Esophagus squamous epithelium (tissue), 4 donors: ENCODE data around the gene DPH6.

Experiments
- CTCF ChIP-seq, 6 experiments: fragments of 450-650 bp in 4 of 6; fragments of 200-600 bp in 2 of 6; sonication (generic) in 2 of 6; IDR thresholded peaks; one replicate each; pipeline ENCODE4 v1.5.1; 2016 to 2019; ENCODE audit warnings: antibody characterized with exemption in 6 of 6, mild to moderate bottlenecking in 4 of 6, moderate library complexity in 4 of 6
- POLR2A ChIP-seq, 4 donors: fragments of 450-650 bp; IDR thresholded peaks; one replicate each; pipeline ENCODE4 v1.6.1; 2017; ENCODE audit warnings: antibody characterized with exemption in 4 of 4, mild to moderate bottlenecking in 4 of 4, moderate library complexity in 3 of 4

- TF ChIP-seq CTCF (IDR thresholded peaks at IDR 0.05) = no peak
- TF ChIP-seq POLR2A (IDR thresholded peaks at IDR 0.05) = no peak
Observed at GRCh38 chr15:35499723-35500122, 46.2 kb downstream of the DPH6 start.
